Activated CD8-positive, alpha-beta T cell treated with anti-CD3 and anti-CD28 coated beads for 36 hours (primary cell): ENCODE measurements around the gene TTC23. TPM values are rescaled to one million over a fixed set of nuclear protein-coding genes. Genes with fewer than 3 reads are reported as not detected.

ENCODE experiments used
- ATAC-seq: fragments of 200-7000 bp; cut with Tn5 transposase; one replicate; pipeline ENCODE4 v1.10.0; 2021; ENCODE audit warnings: mild to moderate bottlenecking, moderate library complexity
- CTCF ChIA-PET: fragments of 350-600 bp; sonication (Branson Sonifier 250); formaldehyde crosslinking; loops from one replicate; lab custom pipeline; 2021; ENCODE audit warnings: antibody characterized with exemption; lab: Charles Lee
- POLR2A ChIA-PET: fragments of 350-600 bp; sonication (Branson Sonifier 250); formaldehyde crosslinking; loops from one replicate; lab custom pipeline; 2021; ENCODE audit warnings: antibody characterized with exemption; lab: Charles Lee
- DNase-seq: peaks from one replicate; pipeline ENCODE4 v3.0.0-alpha.2; 2020
- H3K27ac Mint-ChIP-seq: one replicate; pipeline ENCODE4 v1.8.0; 2021; ENCODE audit warnings: mild to moderate bottlenecking, mixed read lengths
- H3K27me3 Mint-ChIP-seq: one replicate; pipeline ENCODE4 v1.8.0; 2021; ENCODE audit warnings: mixed read lengths
- H3K36me3 Mint-ChIP-seq: one replicate; pipeline ENCODE4 v1.8.0; 2021; ENCODE audit warnings: low read depth, mixed read lengths
- H3K4me1 Mint-ChIP-seq: one replicate; pipeline ENCODE4 v1.8.0; 2021; ENCODE audit warnings: low read depth, mixed read lengths
- H3K4me3 Mint-ChIP-seq: one replicate; pipeline ENCODE4 v1.8.0; 2021; ENCODE audit warnings: mild to moderate bottlenecking, moderate library complexity, mixed read lengths
- H3K9me3 Mint-ChIP-seq: one replicate; pipeline ENCODE4 v1.8.0; 2021; ENCODE audit warnings: mixed read lengths
- intact Hi-C: fragments of 100-400 bp; cut with micrococcal nuclease; formaldehyde crosslinking; loops from one replicate; pipeline ENCODE4 v1.10.0; 2022
- total RNA-seq, 2 experiments: library from RNA; stranded (reverse); gene quantifications; one replicate each; pipeline ENCODE4 v1.2.3, GENCODE V29; 2021
- TF ChIP-seq, protein P1 (sequence below): fragments of 200-600 bp; IDR thresholded peaks from one replicate; pipeline ENCODE4 v1.8.0; 2022; ENCODE audit warnings: antibody characterized with exemption, mild to moderate bottlenecking

The TTC23 gene
- total RNA-seq, 2 experiments from 2014 or later, result 4.3 to 4.4 TPM

GRCh38 chr15:99097441-99098410 is 151.7 kb downstream of the TTC23 start:
- no peaks in the 10 kb centered on the region for H3K36me3 Mint-ChIP-seq
- intact Hi-C loops, result no loop called here
- H3K27ac Mint-ChIP-seq, result no peak overlapping the region
- no peak for DNase-seq
- H3K27me3 Mint-ChIP-seq, result peaks cover 25% of the 10 kb centered on the region
- ChIA-PET POLR2A (interaction anchor here (0.6 kb wide), 1 partner anchor 868 kb away, joined by 3 read pairs; no protein-coding TSS in a partner anchor), CTCF (interaction anchor here (1.3 kb wide), 1 partner anchor 8 kb away, joined by 4 read pairs; the partner anchor contains the start of gene SYNM)
- H3K4me1 Mint-ChIP-seq, result peaks cover 2% of the 10 kb centered on the region
- TF ChIP-seq, protein P1, sequence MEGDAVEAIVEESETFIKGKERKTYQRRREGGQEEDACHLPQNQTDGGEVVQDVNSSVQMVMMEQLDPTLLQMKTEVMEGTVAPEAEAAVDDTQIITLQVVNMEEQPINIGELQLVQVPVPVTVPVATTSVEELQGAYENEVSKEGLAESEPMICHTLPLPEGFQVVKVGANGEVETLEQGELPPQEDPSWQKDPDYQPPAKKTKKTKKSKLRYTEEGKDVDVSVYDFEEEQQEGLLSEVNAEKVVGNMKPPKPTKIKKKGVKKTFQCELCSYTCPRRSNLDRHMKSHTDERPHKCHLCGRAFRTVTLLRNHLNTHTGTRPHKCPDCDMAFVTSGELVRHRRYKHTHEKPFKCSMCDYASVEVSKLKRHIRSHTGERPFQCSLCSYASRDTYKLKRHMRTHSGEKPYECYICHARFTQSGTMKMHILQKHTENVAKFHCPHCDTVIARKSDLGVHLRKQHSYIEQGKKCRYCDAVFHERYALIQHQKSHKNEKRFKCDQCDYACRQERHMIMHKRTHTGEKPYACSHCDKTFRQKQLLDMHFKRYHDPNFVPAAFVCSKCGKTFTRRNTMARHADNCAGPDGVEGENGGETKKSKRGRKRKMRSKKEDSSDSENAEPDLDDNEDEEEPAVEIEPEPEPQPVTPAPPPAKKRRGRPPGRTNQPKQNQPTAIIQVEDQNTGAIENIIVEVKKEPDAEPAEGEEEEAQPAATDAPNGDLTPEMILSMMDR, result no peak
- ATAC-seq, result no peak
- H3K4me3 Mint-ChIP-seq, result no peak overlapping the region
- H3K9me3 Mint-ChIP-seq, result no peaks in the 10 kb centered on the region

GRCh38 chr15:99096894-99097426 is 152.4 kb downstream of the TTC23 start:
- TF ChIP-seq, protein P1, result no peak
- POLR2A ChIA-PET, result interaction anchor here (0.6 kb wide), 1 partner anchor 869 kb away, joined by 3 read pairs; no protein-coding TSS in a partner anchor
- peaks cover 2% of the 10 kb centered on the region for H3K4me1 Mint-ChIP-seq
- CTCF ChIA-PET, result interaction anchor here (1.3 kb wide), 1 partner anchor 9 kb away, joined by 4 read pairs; the partner anchor contains the start of gene SYNM
- H3K9me3 Mint-ChIP-seq, result no peaks in the 10 kb centered on the region
- intact Hi-C loops, result no loop called here
- H3K27ac Mint-ChIP-seq, result no peak overlapping the region
- no peaks in the 10 kb centered on the region for H3K36me3 Mint-ChIP-seq
- peaks cover 21% of the 10 kb centered on the region for H3K27me3 Mint-ChIP-seq
- ATAC-seq (no peak), DNase-seq (no peak)
- no peak overlapping the region for H3K4me3 Mint-ChIP-seq

DNA sequence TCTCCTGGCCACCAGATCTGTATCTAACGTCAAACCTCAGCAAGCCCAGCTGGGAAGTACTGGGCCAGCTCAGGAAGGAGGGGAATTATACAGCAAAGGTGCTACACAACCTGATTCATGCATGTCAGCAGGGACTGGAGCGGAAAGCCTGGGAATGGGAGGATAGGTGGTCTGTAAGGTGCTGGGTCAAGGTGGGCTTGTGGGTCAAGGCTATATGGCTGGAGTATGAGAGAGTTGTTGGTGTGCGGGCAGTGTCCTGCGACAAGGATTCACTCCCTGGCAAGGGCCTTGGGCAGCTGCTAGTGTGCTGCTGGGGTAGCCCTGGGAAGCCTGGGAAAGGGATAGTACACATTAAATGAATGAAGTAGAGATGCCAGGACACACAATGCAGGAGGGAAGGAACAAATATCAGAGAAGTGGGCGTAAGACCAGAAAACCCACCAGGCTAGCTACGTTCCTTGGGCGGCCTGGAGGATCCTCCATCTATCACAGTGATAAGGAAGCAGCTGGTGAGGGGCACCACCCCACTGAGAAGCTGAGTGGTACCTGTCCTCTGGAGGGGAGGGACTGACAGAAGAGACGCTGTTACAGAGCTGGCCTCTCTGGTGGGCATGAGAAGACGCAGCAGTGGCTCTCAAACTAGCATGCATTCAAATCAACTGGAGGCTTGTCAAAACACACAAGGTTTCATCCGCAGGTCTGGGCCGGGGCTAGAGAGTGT is 153.0 kb downstream of the TTC23 start:
- intact Hi-C loops, result no loop called here
- CTCF ChIA-PET, result interaction anchor here (1.3 kb wide), 1 partner anchor 9 kb away, joined by 4 read pairs; the partner anchor contains the start of gene SYNM
- H3K36me3 Mint-ChIP-seq, result no peaks in the 10 kb centered on the region
- H3K9me3 Mint-ChIP-seq, result no peaks in the 10 kb centered on the region
- H3K27ac Mint-ChIP-seq, result no peak overlapping the region
- ATAC-seq (no peak), DNase-seq (no peak)
- peaks cover 16% of the 10 kb centered on the region for H3K27me3 Mint-ChIP-seq
- POLR2A ChIA-PET, result interaction anchor here (0.6 kb wide), 1 partner anchor 132 kb away, joined by 3 read pairs; no protein-coding TSS in a partner anchor
- peaks cover 2% of the 10 kb centered on the region for H3K4me1 Mint-ChIP-seq
- H3K4me3 Mint-ChIP-seq, result no peak overlapping the region
- TF ChIP-seq, protein P1, result no peak

- TF ChIP-seq, protein P1, result no peak
- ATAC-seq, result no peak
- Mint-ChIP-seq H3K4me3 (no peak overlapping the region), H3K36me3 (no peaks in the 10 kb centered on the region), H3K4me1 (peaks cover 1% of the 10 kb centered on the region), H3K27me3 (peaks cover 14% of the 10 kb centered on the region), H3K9me3 (no peaks in the 10 kb centered on the region), H3K27ac (no peak overlapping the region)
- CTCF ChIA-PET, result no interaction called here
- intact Hi-C loops, result no loop called here
- POLR2A ChIA-PET, result interaction anchor here (0.6 kb wide), 1 partner anchor 132 kb away, joined by 3 read pairs; no protein-coding TSS in a partner anchor
- no peak for DNase-seq
These were observed 153.8 kb downstream of the TTC23 start for GRCh38 chr15:99095626-99096025.
